M059J (cell line): Measurements from ENCODE around the gene ZNF625. TPM values are rescaled to one million over a fixed set of nuclear protein-coding genes. Genes with fewer than 3 reads are reported as not detected.
A peak's percentile ranks its signal among the peaks of the same experiment; 100 is the strongest.
"Not testable (repeated sequence)": the region's sequence is repeated elsewhere in the genome, so short reads cannot be mapped to it uniquely, and the experiment has no call there.

Source experiments
- DNase-seq: peaks from one replicate; pipeline ENCODE4 v3.0.0-alpha.2; 2012; ENCODE audit warnings: low read depth
- total RNA-seq: library from RNA; depleted of rRNA; stranded (reverse); fragments of >200 nt; shearing (Covaris generic); gene quantifications from 2 replicates; pipeline ENCODE4 v1.2.3, GENCODE V29; 2014; rRNA removed

The ZNF625 gene
- total RNA-seq, 1 experiment from 2014 or later = 17.6 TPM

GRCh38 chr19:12139269-12139668, 17.3 kb downstream of the ZNF625 start:
- DNase-seq = no peak

- DNase-seq = no peak
Observed at GRCh38 chr19:12137221-12137940, 19.2 kb downstream of the ZNF625 start.

DNA sequence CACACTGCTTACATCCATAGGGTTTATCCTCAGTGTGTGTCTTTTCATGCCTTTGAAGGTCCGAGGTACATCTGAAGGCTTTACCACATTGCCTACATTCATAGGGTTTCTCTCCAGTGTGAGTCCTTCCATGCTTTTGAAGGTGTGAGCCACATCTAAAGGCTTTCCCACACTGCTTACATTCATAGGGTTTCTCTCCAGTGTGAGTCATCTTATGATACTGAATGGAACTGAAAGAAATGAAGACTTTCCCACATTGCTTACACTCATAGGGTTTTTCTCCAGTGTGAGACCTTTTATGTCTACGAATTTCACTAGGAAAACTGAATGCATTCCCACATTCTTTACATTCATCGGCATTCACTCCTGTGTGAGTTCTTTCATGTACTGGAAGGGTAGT, 23.5 kb downstream of the ZNF625 start:
- DNase-seq = peak; percentile 24

DNA sequence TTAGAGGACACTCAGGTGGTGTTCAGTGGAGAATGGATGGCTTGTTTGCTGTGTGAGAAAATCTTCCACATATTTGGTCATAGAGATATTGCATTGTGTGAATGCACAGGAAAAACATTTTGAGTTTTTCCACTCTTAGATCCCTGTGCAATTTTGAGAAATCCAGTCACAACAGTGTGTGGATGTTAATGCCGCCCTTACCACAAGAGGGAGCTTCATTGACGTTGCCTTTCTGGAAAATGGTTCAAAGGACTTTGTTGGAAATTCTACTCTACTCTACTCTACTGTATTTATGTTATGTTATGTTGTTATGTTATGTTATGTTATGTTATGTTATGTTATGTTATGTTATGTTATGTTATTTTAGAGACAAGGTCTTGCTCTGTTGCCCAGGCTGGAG, 29.8 kb downstream of the ZNF625 start:
- DNase-seq = no peak

GRCh38 chr19:12117201-12117970, 39.1 kb downstream of the ZNF625 start:
- DNase-seq = no peak

GRCh38 chr19:12113121-12113520, 43.4 kb downstream of the ZNF625 start:
- DNase-seq = no peak

DNA sequence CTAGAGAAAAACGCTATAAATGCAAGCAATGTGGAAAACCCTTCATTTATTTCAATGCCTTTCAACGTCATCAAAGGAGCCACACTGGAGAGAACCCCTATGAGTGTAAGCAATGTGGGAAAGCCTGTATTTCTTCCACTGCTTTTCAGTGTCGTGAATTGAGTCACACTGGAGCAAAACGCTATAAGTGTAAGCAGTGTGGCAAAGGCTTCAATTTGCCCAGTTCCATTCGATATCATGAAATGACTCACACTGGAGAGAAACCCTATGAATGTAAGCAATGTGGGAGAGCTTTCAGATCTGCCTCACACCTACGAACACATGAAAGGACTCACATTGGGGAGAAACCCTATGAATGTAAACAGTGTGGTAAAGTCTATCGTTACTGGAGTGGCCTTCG, 43.8 kb downstream of the ZNF625 start:
- DNase-seq = no peak

GRCh38 chr19:12111943-12112637, 44.4 kb downstream of the ZNF625 start:
- DNase-seq = no peak

- peak; percentile 45 for DNase-seq
Observed at GRCh38 chr19:12111176-12111575, 45.4 kb downstream of the ZNF625 start.

GRCh38 chr19:12103909-12104308, 52.6 kb downstream of the ZNF625 start:
- DNase-seq = not testable (repeated sequence)

DNA sequence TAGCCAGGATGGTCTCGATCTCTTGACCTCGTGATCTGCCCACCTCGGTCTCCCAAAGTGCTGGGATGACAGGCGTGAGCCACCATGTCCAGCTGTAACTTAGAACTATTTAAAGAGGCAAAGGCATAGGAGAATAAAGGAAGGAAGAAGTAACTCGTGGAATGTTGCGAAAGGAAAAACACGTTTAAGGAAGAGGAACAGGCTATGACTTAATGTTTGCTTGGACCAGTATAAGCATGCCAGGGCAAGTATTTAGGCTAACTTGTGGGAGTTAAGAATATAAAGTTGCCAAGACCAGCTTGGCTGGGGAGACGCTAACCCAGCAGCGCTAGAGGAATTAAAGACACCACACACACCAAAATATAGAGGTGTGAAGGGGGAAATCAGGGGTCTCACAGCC, 58.5 kb downstream of the ZNF625 start:
- DNase-seq = no peak

- DNase-seq = peak; percentile 29
Observed at GRCh38 chr19:12095111-12095790, 61.3 kb downstream of the ZNF625 start.

Other genes with a start within 250 kb of the ZNF625 start
- 7.7 and 16.4 TPM in 2 replicates for gene ZNF700, start 231.6 kb downstream of the ZNF625 start, total RNA-seq
- gene ZNF763, start 191.7 kb downstream of the ZNF625 start, total RNA-seq = 0.76 and 2.4 TPM in 2 replicates
- 3.4 and 7.4 TPM in 2 replicates for gene ZNF433, start 121.1 kb downstream of the ZNF625 start, total RNA-seq
- gene ZNF878, start 103.8 kb downstream of the ZNF625 start, total RNA-seq = 0.74 and 1.1 TPM in 2 replicates
- gene ZNF844, start 92.0 kb downstream of the ZNF625 start, total RNA-seq = 2.5 and 3.9 TPM in 2 replicates
- 1.6 and 12.0 TPM in 2 replicates for gene ZNF20, start 16.4 kb downstream of the ZNF625 start, total RNA-seq
- 5.8 and 9.7 TPM in 2 replicates for gene ZNF136, start 6.4 kb upstream of the ZNF625 start, total RNA-seq
- 4.2 and 11.5 TPM in 2 replicates for gene ZNF44, start 138.1 kb upstream of the ZNF625 start, total RNA-seq
- 0.42 and 5.0 TPM in 2 replicates for gene ZNF563, start 176.9 kb upstream of the ZNF625 start, total RNA-seq
- 2.8 and 3.8 TPM in 2 replicates for gene ZNF442, start 208.9 kb upstream of the ZNF625 start, total RNA-seq
- 2.3 and 6.1 TPM in 2 replicates for gene ZNF799, start 244.5 kb upstream of the ZNF625 start, total RNA-seq